IMR-90 (cell line): ENCODE data around the gene POLR3GL. TPM values are rescaled to one million over a fixed set of nuclear protein-coding genes. Genes with fewer than 3 reads are reported as not detected.
"Not testable (repeated sequence)": the region's sequence is repeated elsewhere in the genome, so short reads cannot be mapped to it uniquely, and the experiment has no call there.

ENCODE experiments used
- ATAC-seq: fragments of 200-7000 bp; cut with Tn5 transposase; 2 replicates; pipeline ENCODE4 v1.9.1; 2020; ENCODE audit warnings: low read depth, mild to moderate bottlenecking, moderate library complexity
- BruUV-seq: library from RNA; stranded (reverse); fragments of 400-500 nt; replicated peaks from 2 replicates; lab custom pipeline; 2021; lab: Mats Ljungman, UMichigan
- CTCF ChIA-PET: fragments of 300-600 bp; formaldehyde crosslinking; extraction: SDS; loops from one replicate; lab custom pipeline; 2021; ENCODE audit warnings: antibody characterized with exemption; lab: Yijun Ruan, JAX
- POLR2A ChIA-PET: fragments of 300-600 bp; sonication (Branson Sonifier 250); formaldehyde crosslinking; loops from one replicate; lab custom pipeline; 2022; ENCODE audit warnings: antibody characterized with exemption; ENCODE audit not compliant: unreplicated experiment; lab: Charles Lee
- DNase-seq: peaks from one replicate; pipeline ENCODE4 v3.0.0; 2013
- H2AFZ ChIP-seq: replicated peaks from 2 replicates; pipeline ENCODE3; 2013; ENCODE audit warnings: low read length, mild to moderate bottlenecking; ENCODE audit not compliant: poor library complexity
- H2AK5ac ChIP-seq: 2 replicates; pipeline ENCODE4 v1.6.1; 2013; ENCODE audit warnings: low read depth, low read length, inconsistent platforms
- H2AK9ac ChIP-seq: replicated peaks from 2 replicates; pipeline ENCODE3; 2013; ENCODE audit warnings: mild to moderate bottlenecking, low read depth, low read length, moderate library complexity; ENCODE audit not compliant: poor library complexity
- H2BK120ac ChIP-seq: 2 replicates; pipeline ENCODE4 v1.6.1; 2013; ENCODE audit warnings: low read depth, low read length, inconsistent platforms
- H2BK15ac ChIP-seq: 3 replicates; pipeline ENCODE4 v1.6.1; 2013; ENCODE audit warnings: low read depth, low read length, inconsistent platforms
- H2BK20ac ChIP-seq: 2 replicates; pipeline ENCODE4 v1.6.1; 2013; ENCODE audit warnings: low read depth, mild to moderate bottlenecking, inconsistent platforms, low read length, moderate library complexity
- H2BK5ac ChIP-seq: 2 replicates; pipeline ENCODE4 v1.6.1; 2013; ENCODE audit warnings: mild to moderate bottlenecking, low read depth, low read length, inconsistent platforms; ENCODE audit not compliant: poor library complexity, severe bottlenecking
- H3K14ac ChIP-seq: replicated peaks from 2 replicates; pipeline ENCODE4 v1.6.1; 2013; ENCODE audit warnings: low read depth, low read length, inconsistent platforms
- H3K18ac ChIP-seq: 2 replicates; pipeline ENCODE4 v1.6.1; 2013; ENCODE audit warnings: low read depth, low read length, control low read depth
- H3K23ac ChIP-seq: 2 replicates; pipeline ENCODE4 v1.6.1; 2013; ENCODE audit warnings: low read depth, low read length, inconsistent platforms
- H3K27ac ChIP-seq: 2 replicates; pipeline ENCODE4 v1.5.1; 2013; ENCODE audit warnings: mild to moderate bottlenecking, control low read depth, low read length; ENCODE audit not compliant: insufficient read depth
- H3K27me3 ChIP-seq: 2 replicates; pipeline ENCODE4 v1.6.1; 2013; ENCODE audit warnings: low read length; ENCODE audit not compliant: control insufficient read depth, insufficient read depth
- H3K36me3 ChIP-seq: 2 replicates; pipeline ENCODE4 v1.6.1; 2013; ENCODE audit warnings: low read length, mixed read lengths; ENCODE audit not compliant: control insufficient read depth, insufficient read depth
- H3K4ac ChIP-seq: 2 replicates; pipeline ENCODE4 v1.6.1; 2013; ENCODE audit warnings: low read depth, low read length, inconsistent platforms
- H3K4me1 ChIP-seq: 2 replicates; pipeline ENCODE4 v1.6.1; 2013; ENCODE audit warnings: low read length, mixed read lengths; ENCODE audit not compliant: control insufficient read depth, insufficient read depth
- H3K4me2 ChIP-seq: 2 replicates; pipeline ENCODE4 v1.6.1; 2013; ENCODE audit warnings: low read depth, mild to moderate bottlenecking, control low read depth, low read length, moderate library complexity
- H3K4me3 ChIP-seq: 2 replicates; pipeline ENCODE4 v1.5.1; 2013; ENCODE audit warnings: low read depth, mild to moderate bottlenecking, control low read depth, low read length, moderate library complexity; ENCODE audit not compliant: insufficient read depth
- H3K56ac ChIP-seq: 2 replicates; pipeline ENCODE4 v1.6.1; 2013; ENCODE audit warnings: low read length, inconsistent platforms; ENCODE audit not compliant: insufficient read depth; ENCODE audit errors: extremely low read depth
- H3K79me1 ChIP-seq, 2 experiments: 2 replicates each; pipeline ENCODE4 v1.6.1; 2013; ENCODE audit warnings: low read length in 2 of 2, inconsistent platforms in 1 of 2, low read depth in 1 of 2
- H3K9ac ChIP-seq: 2 replicates; pipeline ENCODE4 v1.6.1; 2013; ENCODE audit warnings: low read depth, low read length, control low read depth
- H3K9me1 ChIP-seq: 2 replicates; pipeline ENCODE4 v1.6.1; 2013; ENCODE audit warnings: low read length, inconsistent platforms; ENCODE audit not compliant: insufficient read depth
- H3K9me3 ChIP-seq: 2 replicates; pipeline ENCODE4 v1.6.1; 2013; ENCODE audit warnings: low read length; ENCODE audit not compliant: control insufficient read depth, insufficient read depth
- H4K20me1 ChIP-seq: 2 replicates; pipeline ENCODE4 v1.6.1; 2013; ENCODE audit warnings: low read length, inconsistent platforms; ENCODE audit not compliant: insufficient read depth
- H4K5ac ChIP-seq: 2 replicates; pipeline ENCODE4 v1.6.1; 2013; ENCODE audit warnings: mild to moderate bottlenecking, low read depth, low read length, control low read depth
- H4K8ac ChIP-seq, 2 experiments: 2 replicates each; pipeline ENCODE4 v1.6.1; 2013; ENCODE audit warnings: low read depth in 2 of 2, low read length in 2 of 2, control low read depth in 1 of 2, inconsistent platforms in 1 of 2
- H4K91ac ChIP-seq: 2 replicates; pipeline ENCODE4 v1.6.1; 2013; ENCODE audit warnings: low read depth, low read length, inconsistent platforms; ENCODE audit not compliant: insufficient read depth
- BHLHE40 ChIP-seq: fragments of 150-350 bp; IDR thresholded peaks from 2 replicates; pipeline ENCODE4 v1.6.1; 2016; ENCODE audit warnings: mild to moderate bottlenecking, low read depth, low read length
- CTCF ChIP-seq: conservative IDR thresholded peaks from 2 replicates; pipeline ENCODE4 v1.5.1; 2012; ENCODE audit warnings: mild to moderate bottlenecking, low read depth, low read length, improper control_type of control experiment
- FOS ChIP-seq: fragments of 150-350 bp; IDR thresholded peaks from 2 replicates; pipeline ENCODE4 v1.6.1; 2016; ENCODE audit warnings: low read depth, low read length
- MXI1 ChIP-seq: IDR thresholded peaks from 2 replicates; pipeline ENCODE4 v1.6.1; 2012; ENCODE audit warnings: low read depth, mild to moderate bottlenecking, low read length, moderate library complexity, borderline replicate concordance
- NFE2L2 ChIP-seq: fragments of 150-350 bp; IDR thresholded peaks from 2 replicates; pipeline ENCODE4 v1.6.1; 2016; ENCODE audit warnings: low read depth, mild to moderate bottlenecking, low read length
- WGBS, 2 experiments: methylation state at CpG; one replicate each; pipeline versions ENCODE4 v1.1.5 to v1.1.7; 2013; ENCODE audit warnings: missing lambda C conversion rate in 2 of 2; ENCODE audit not compliant: insufficient read length in 1 of 2; ENCODE audit errors: extremely low coverage in 2 of 2; 5-methylcytosine and 5-hydroxymethylcytosine counted together
- dilution Hi-C: fragments of 300-500 bp; cut with HindIII; formaldehyde crosslinking; loops from one replicate; pipeline ENCODE4 v1.14.3; 2018; ENCODE audit warnings: low sequenced_read_pairs; ENCODE audit not compliant: unreplicated experiment
- in situ Hi-C: fragments of 300-500 bp; cut with MboI; formaldehyde crosslinking; loops from 3 replicates; pipeline ENCODE4 v1.14.3; 2019; ENCODE audit warnings: low sequenced_read_pairs, inconsistent platforms, mixed read lengths
- intact Hi-C: fragments of 100-400 bp; cut with micrococcal nuclease; formaldehyde crosslinking; loops from 2 replicates; pipeline ENCODE4 v1.10.0; 2022
- polyA plus RNA-seq, 3 experiments: library from polyadenylated mRNA; depleted of rRNA; stranded (reverse); fragments of >200 nt; gene quantifications; 2 replicates each; pipeline ENCODE4 v1.2.3, GENCODE V29; 2012; ENCODE audit warnings: low replicate concordance in 1 of 3
- total RNA-seq: library from RNA; depleted of rRNA; stranded (reverse); fragments of >200 nt; gene quantifications from 2 replicates; pipeline ENCODE4 v1.2.3, GENCODE V29; 2012

The POLR3GL gene
- total and polyA plus RNA-seq, 2 of the 4 experiments (the other 2 are of a cell fraction), result 7.9 to 16.3 TPM

GRCh38 chr1:146022403-146023127, 58.1 kb downstream of the POLR3GL start:
- Histone ChIP-seq H2AFZ (no peak overlapping the region), H4K91ac (no peak overlapping the region), H2AK5ac (no peak overlapping the region), H3K4me2 (no peak overlapping the region), H3K4ac (no peak overlapping the region), H3K36me3 (no peaks in the 10 kb centered on the region), H4K20me1 (no peaks in the 10 kb centered on the region), H2BK120ac (no peak overlapping the region), H3K4me3 (no peak overlapping the region), H3K27me3 (peaks cover 49% of the 10 kb centered on the region), H4K5ac (no peak overlapping the region), H2BK20ac (no peak overlapping the region), H4K8ac (no peak overlapping the region), H3K18ac (no peak overlapping the region), H3K14ac (no peak overlapping the region), H3K56ac (no peak overlapping the region), H3K23ac (no peak overlapping the region), H3K9ac (no peak overlapping the region), H2BK15ac (no peak overlapping the region), H3K9me1 (no peaks in the 10 kb centered on the region), H3K79me1 (no peaks in the 10 kb centered on the region), H2AK9ac (no peak overlapping the region), H2BK5ac (no peak overlapping the region), H3K27ac (no peak overlapping the region), H3K4me1 (no peaks in the 10 kb centered on the region), H3K9me3 (no peaks in the 10 kb centered on the region)
- in situ Hi-C loops, result no loop called here
- ChIA-PET POLR2A (no interaction called here), CTCF (interaction anchor here (2.0 kb wide), 1 partner anchor 10 kb away, joined by 9 read pairs; no protein-coding TSS in a partner anchor)
- WGBS, 2 experiments, result no CpG with 5 or more reads among the region's 7 CpGs
- BruUV-seq, result no TSS peak
- TF ChIP-seq NFE2L2, result no peak
- TF ChIP-seq FOS, result no peak
- no peak for TF ChIP-seq BHLHE40
- no peak for TF ChIP-seq CTCF
- no peak for TF ChIP-seq MXI1
- dilution Hi-C loops, result no loop called here
- DNase-seq (no peak), ATAC-seq (no peak)
- intact Hi-C loops, result no loop called here

- H3K9me3 ChIP-seq, DNase-seq, H3K4me2 ChIP-seq, H2AK9ac ChIP-seq, CTCF ChIA-PET, H2AFZ ChIP-seq, H3K4me1 ChIP-seq, H4K91ac ChIP-seq, H2BK20ac ChIP-seq, H2AK5ac ChIP-seq, dilution Hi-C loops, H3K23ac ChIP-seq, H2BK15ac ChIP-seq, H2BK120ac ChIP-seq, H3K18ac ChIP-seq, H4K20me1 ChIP-seq, BruUV-seq, intact Hi-C loops, POLR2A ChIA-PET, H3K27ac ChIP-seq, H3K9me1 ChIP-seq, H3K9ac ChIP-seq, H3K14ac ChIP-seq, H3K4ac ChIP-seq, H3K79me1 ChIP-seq, in situ Hi-C loops, H2BK5ac ChIP-seq, H4K5ac ChIP-seq, ATAC-seq, H4K8ac ChIP-seq, H3K4me3 ChIP-seq, H3K36me3 ChIP-seq, H3K56ac ChIP-seq: not testable (repeated sequence)
- peaks cover 16% of the 10 kb centered on the region for H3K27me3 ChIP-seq
- no CpG with 5 or more reads among the region's 2 CpGs for WGBS, 2 experiments
These were observed 61.5 kb downstream of the POLR3GL start for GRCh38 chr1:146025787-146026495.
